ENCODE results near the gene TBC1D5. TPM values are rescaled to one million over a fixed set of nuclear protein-coding genes. Genes with fewer than 3 reads are reported as not detected.

The TBC1D5 gene
- total RNA-seq, 2 donors from 2014 or later = 54.8 to 55.9 TPM

DNA sequence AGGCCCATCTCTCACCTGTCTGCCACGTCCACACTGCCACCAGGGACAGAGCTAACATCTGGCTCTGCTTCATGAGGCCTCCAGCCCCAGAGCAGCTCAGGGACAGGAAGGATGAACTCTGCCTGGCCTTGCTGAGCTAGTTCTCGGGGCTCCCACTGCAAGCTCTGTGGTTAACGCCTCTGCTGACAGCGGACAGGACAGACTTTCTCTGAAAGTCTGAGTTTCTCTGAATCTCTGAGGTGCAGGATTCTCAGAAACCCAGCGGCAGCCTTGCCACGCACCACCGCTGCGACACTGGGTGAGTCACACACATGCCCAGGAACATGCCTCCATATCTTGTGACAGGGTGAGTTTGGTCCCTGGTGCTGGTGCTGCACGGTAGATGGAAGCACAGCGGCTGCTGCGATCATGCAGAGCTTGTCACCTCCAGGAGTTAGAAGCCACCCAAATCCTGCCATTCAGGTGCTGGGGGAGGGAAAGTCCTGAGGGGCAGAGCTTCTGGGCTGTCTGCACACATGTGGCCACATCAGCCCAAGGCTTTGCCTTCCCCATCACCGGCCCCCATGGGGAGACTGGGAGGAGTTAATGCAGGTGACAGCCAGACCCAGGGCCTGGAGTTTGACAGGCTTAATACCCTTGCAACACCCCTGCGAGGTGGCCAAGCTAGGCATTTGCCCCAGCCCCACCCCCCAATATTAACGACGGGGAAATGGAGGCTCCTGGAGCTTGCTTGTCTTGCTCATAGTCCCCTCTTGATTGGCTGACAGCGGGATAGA, 590.6 kb downstream of the TBC1D5 start:
- Mint-ChIP-seq H3K27ac (peak overlapping the region; percentile 69 to 87), H3K9me3 (peaks cover 9 to 21% of the 10 kb centered on the region in 2 donors), H3K36me3 (peaks cover 40 to 45% of the 10 kb centered on the region in 2 donors)
- ATAC-seq = peak; percentile 92 to 95
- peak; percentile 82 to 90 for DNase-seq (ENCODE audit: low spot score in 2 of 2)

GRCh38 chr3:17149076-17149475, 593.4 kb downstream of the TBC1D5 start:
- Mint-ChIP-seq H3K27ac (peak overlapping the region in 1 of 2 donors; percentile 44), H3K9me3 (peaks cover 8 to 21% of the 10 kb centered on the region in 2 donors), H3K36me3 (peaks cover 22 to 51% of the 10 kb centered on the region in 2 donors)
- ATAC-seq = no peak
- DNase-seq (ENCODE audit: low spot score in 2 of 2) = no peak

DNA sequence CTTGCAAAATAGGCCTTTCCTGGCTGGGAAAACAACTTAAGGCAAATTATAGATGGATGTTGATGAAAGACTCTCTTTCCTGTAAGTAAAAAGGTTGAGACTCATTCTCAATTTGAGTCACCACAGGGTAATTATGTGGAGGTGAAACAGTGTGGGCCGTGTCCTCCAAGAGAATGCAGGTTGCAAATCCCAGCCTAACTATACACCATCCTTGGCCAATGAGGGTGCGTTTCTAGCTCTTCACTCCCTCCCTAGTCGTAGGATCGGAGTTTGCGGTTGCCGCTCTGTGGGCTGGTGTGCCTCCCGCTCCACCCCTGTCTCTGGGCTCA, 597.8 kb downstream of the TBC1D5 start:
- peak; percentile 85 to 88 for ATAC-seq
- H3K27ac Mint-ChIP-seq = peak overlapping the region; percentile 85 to 88
- no peak for DNase-seq (ENCODE audit: low spot score in 2 of 2)

GRCh38 chr3:17143893-17144664, 598.4 kb downstream of the TBC1D5 start:
- peak in 1 of 2 donors; percentile 33 for ATAC-seq
- DNase-seq (ENCODE audit: low spot score in 2 of 2) = no peak
- H3K9me3 Mint-ChIP-seq = no peaks in the 10 kb centered on the region
- H3K36me3 Mint-ChIP-seq = peaks cover 0 to 30% of the 10 kb centered on the region in 2 donors
- H3K27ac Mint-ChIP-seq = peak overlapping the region; percentile 85 to 88

More for the DNA sequence above, 597.8 kb downstream of the TBC1D5 start:
- H3K9me3 Mint-ChIP-seq = no peaks in the 10 kb centered on the region
- H3K36me3 Mint-ChIP-seq = peaks cover 0 to 30% of the 10 kb centered on the region in 2 donors

DNA sequence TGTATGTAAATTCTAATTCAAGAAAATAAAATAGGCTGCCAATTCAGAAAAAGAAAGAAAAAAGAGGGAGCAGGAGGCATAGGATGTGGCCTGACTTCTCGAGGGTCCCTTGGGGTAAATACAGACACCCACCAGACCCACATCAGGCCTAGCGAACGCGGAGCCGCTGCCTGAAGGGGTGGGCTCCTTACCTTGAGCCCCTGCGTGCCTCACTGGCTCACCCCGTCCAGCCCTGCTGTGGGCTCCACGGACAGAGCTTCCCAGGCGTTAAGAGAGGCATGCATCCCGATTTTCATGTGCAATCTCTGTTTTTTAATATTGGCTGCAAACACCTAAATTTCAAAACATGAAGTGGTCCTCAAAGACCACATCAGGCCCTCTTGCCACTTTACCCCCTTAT, 599.9 kb downstream of the TBC1D5 start:
- Mint-ChIP-seq H3K36me3 (peaks cover 0 to 30% of the 10 kb centered on the region in 2 donors), H3K9me3 (no peaks in the 10 kb centered on the region), H3K27ac (peak overlapping the region in 1 of 2 donors; percentile 88)
- DNase-seq (ENCODE audit: low spot score in 2 of 2) = no peak
- no peak for ATAC-seq

- Mint-ChIP-seq H3K36me3 (peaks cover 0 to 30% of the 10 kb centered on the region in 2 donors), H3K27ac (no peak overlapping the region)
These were observed 600.7 kb downstream of the TBC1D5 start for GRCh38 chr3:17141699-17142098.

GRCh38 chr3:17140670-17141505, 601.5 kb downstream of the TBC1D5 start:
- DNase-seq (ENCODE audit: low spot score in 2 of 2) = no peak
- Mint-ChIP-seq H3K36me3 (peaks cover 0 to 23% of the 10 kb centered on the region in 2 donors), H3K27ac (peak overlapping the region in 1 of 2 donors; percentile 5), H3K9me3 (no peaks in the 10 kb centered on the region)
- no peak for ATAC-seq

More at GRCh38 chr3:17141699-17142098, 600.7 kb downstream of the TBC1D5 start:
- H3K9me3 Mint-ChIP-seq = no peaks in the 10 kb centered on the region
- ATAC-seq = no peak
- DNase-seq (ENCODE audit: low spot score in 2 of 2) = no peak

GRCh38 chr3:17138246-17139039, 604.0 kb downstream of the TBC1D5 start:
- ATAC-seq (peak in 1 of 2 donors; percentile 38), DNase-seq (ENCODE audit: low spot score in 2 of 2) (no peak)
- H3K27ac Mint-ChIP-seq = no peak overlapping the region
- peaks cover 0 to 19% of the 10 kb centered on the region in 2 donors for H3K36me3 Mint-ChIP-seq
- H3K9me3 Mint-ChIP-seq = peaks cover 0 to 5% of the 10 kb centered on the region in 2 donors

DNA sequence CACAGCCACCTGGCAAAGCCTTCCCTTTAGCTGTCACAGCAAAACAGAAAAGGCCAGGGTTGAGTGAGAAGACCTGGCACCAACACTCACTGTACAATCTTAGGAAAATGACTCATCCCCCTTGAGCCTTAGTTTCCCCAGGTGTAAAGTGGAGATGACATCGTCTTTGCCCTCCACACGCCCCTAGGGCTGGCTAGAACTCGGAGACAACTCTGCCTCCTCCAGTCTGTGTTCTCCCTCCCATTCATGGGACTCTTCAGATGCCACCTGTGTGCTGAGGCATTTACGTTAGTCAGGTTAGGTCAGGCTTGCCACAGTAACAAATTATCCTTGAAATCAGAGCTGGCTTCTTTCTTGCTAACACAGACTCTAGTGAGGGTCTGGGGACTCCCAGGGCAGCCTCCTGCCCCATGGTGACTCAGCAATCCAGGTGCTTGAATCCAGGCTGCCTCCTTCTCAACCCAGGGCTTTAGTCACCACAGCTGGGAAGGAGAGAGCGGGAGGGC, 605.1 kb downstream of the TBC1D5 start:
- Mint-ChIP-seq H3K9me3 (peaks cover 0 to 5% of the 10 kb centered on the region in 2 donors), H3K27ac (no peak overlapping the region), H3K36me3 (peaks cover 0 to 10% of the 10 kb centered on the region in 2 donors)
- ATAC-seq (peak in 1 of 2 donors; percentile 49), DNase-seq (ENCODE audit: low spot score in 2 of 2) (no peak)

DNA sequence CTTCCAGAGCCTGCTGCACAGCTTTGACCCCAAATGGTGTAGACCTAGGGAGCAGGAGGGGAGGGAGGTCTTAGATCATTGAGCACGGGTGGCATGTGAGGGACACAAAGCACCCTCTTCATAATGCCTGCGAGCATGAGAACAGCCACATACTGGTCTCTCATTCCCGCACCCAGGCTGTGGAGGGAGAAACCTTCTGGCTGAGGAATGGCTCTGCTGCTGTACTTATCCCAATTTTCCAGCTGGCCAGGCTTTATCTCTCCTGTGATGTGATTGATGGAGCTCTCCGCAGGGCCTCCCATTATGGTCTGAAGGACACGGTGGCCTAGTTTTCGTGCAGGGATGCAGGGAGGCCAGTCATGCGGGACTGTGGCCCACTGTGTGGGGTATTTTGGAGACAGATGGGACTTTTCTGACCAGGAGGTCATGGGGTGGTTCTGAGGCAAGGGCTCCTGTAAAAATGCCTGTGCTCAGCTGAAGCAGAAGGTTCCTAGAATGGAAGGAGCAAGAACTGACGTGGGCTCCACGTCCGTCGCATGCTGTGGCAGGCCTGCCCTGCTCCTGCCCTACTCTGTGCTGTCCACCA, 606.2 kb downstream of the TBC1D5 start:
- Mint-ChIP-seq H3K27ac (peak overlapping the region; percentile 27 to 44), H3K9me3 (peaks cover 0 to 5% of the 10 kb centered on the region in 2 donors), H3K36me3 (peaks cover 0 to 10% of the 10 kb centered on the region in 2 donors)
- no peak for DNase-seq (ENCODE audit: low spot score in 2 of 2)
- ATAC-seq = no peak

GRCh38 chr3:17135696-17136095, 606.7 kb downstream of the TBC1D5 start:
- no peak for ATAC-seq
- H3K27ac Mint-ChIP-seq = peak overlapping the region; percentile 27 to 82

GRCh38 chr3:17133632-17134545, 608.5 kb downstream of the TBC1D5 start:
- H3K9me3 Mint-ChIP-seq = peaks cover 0 to 15% of the 10 kb centered on the region in 2 donors
- DNase-seq (ENCODE audit: low spot score in 2 of 2) = no peak

More at GRCh38 chr3:17135696-17136095, 606.7 kb downstream of the TBC1D5 start:
- peaks cover 0 to 10% of the 10 kb centered on the region in 2 donors for H3K36me3 Mint-ChIP-seq
- peaks cover 0 to 5% of the 10 kb centered on the region in 2 donors for H3K9me3 Mint-ChIP-seq
- no peak for DNase-seq (ENCODE audit: low spot score in 2 of 2)

DNA sequence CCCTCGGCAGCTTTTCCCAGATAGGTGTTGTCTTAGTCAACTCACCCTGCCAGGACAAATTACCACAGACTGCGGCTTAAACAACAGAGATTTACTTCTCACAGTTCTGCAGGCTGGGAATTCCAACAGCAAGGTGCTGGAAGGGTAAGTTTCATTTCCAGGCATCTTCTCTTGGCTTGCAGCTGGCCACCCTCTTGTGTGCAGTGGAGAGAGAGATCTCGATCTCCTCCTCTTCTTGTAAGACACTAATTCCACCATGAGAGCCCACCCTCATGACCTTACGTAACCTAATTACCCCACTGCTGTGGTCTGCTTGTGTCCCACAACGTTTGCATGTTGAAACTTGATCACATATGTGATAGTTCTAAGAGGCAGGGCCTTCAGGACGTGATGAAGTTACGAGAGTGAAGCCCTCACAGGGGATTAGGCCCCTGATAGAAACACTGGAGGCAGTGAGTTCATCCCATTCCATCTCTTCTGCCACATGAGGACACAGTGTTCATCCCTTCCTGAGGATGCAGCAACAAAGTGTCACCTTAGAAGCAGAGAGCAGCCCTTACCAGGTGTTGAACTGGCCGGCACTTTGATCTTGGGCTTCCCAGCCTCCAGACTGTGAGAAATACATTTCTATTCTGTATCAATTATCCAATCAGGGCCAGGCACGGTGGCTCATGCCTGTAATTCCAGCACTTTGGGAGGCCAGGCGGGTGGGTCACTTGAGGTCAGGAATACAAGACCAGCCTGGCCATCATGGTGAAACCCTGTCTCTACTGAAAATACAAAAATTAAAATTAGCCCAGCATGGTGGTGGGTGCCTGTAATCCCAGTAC, 609.9 kb downstream of the TBC1D5 start:
- Mint-ChIP-seq H3K27ac (no peak overlapping the region), H3K36me3 (peaks cover 0 to 16% of the 10 kb centered on the region in 2 donors), H3K9me3 (peaks cover 4 to 23% of the 10 kb centered on the region in 2 donors)
- no peak for DNase-seq (ENCODE audit: low spot score in 2 of 2)
- ATAC-seq = no peak

More at GRCh38 chr3:17133632-17134545, 608.5 kb downstream of the TBC1D5 start:
- peaks cover 0 to 10% of the 10 kb centered on the region in 2 donors for H3K36me3 Mint-ChIP-seq
- no peak for ATAC-seq
- H3K27ac Mint-ChIP-seq = no peak overlapping the region
